ENCODE data around the gene BCL2L14.
A peak's percentile ranks its signal among the peaks of the same experiment; 100 is the strongest.

Gene BCL2L14, protein sequence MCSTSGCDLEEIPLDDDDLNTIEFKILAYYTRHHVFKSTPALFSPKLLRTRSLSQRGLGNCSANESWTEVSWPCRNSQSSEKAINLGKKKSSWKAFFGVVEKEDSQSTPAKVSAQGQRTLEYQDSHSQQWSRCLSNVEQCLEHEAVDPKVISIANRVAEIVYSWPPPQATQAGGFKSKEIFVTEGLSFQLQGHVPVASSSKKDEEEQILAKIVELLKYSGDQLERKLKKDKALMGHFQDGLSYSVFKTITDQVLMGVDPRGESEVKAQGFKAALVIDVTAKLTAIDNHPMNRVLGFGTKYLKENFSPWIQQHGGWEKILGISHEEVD

DNA sequence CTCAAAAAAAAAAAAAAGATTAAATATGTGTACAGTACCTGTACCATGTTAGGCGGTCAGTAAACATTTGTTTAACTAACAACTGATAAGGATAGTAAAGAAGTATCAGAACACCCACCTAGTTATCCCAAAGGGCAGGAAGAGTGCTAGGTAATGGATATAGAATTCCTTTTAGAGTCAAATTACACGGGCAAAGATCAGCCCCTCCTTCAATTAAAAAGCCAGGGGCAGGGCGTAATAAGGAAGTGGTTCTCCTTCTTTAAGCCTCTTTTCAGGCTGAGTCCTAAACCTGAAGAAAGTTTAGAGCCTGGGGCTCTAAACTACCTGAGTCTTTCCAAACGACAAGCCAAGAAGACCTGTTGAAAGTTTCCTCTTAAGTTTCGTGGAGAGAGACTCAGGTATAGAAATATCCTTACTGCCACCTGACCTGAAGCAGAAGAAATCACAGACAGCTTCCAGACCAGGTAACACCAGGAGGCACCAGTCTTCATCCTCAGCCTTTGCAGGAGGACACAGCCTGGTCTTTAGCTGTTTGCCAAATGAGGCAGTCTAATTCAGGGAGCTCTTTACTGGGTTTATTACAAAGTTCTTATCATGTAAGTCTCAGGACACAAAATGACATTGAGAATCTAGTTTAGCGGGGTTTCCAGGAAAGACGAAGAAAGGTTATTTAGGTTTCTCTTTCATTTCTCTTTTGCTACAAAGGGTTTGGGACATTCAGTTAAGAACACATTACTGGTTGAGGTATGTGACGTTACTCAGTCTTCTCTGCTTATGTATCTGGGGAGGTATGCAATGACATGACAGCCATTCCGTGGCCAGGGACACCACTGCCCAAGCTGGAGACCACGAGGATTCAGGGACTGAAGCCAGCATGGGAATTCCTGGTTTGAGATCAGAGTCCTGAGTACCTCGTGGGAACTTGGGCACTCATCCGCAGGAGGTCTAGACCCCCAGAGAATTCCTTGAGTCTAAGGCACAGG lies at the start of gene BCL2L14:
TSS of gene BCL2L14 (plus strand) at position 266 of the 983 bp plus-strand sequence. CDS start 8,367 bp downstream, outside the sequence.
- DNase-seq (ENCODE audit: low read depth), result no peak

DNA sequence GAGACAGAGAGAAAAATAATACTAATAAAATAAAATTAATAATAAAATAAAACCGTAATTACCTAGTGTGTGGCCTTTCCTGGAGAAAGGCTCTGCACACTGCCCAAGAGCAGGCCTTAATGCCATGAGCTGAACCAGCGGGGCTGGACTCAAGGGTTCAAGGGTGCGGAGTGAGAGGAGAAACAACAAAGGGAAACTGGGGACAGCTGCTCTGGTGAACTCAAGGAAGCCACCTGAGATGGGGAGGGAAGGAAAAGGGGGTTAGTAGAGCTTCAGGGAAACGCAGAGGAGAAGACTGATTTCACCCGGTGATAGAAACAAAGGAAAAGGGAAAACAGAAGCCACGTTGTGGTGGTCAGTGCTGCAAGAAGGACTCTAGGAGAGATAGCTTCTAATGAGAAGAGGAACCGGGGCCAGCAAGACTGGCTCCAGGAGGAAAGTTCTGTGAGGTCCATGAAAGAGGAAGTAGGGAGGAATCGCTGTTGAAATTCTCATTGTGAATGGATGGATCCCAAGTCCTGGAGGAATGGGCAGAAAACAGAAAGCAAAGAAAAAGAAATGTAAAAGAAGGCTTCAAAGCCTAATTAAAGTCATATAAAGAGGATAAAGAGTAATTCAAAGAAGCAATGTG lies 48.3 kb upstream of the BCL2L14 start:
- DNase-seq (ENCODE audit: low read depth), result no peak

DNA sequence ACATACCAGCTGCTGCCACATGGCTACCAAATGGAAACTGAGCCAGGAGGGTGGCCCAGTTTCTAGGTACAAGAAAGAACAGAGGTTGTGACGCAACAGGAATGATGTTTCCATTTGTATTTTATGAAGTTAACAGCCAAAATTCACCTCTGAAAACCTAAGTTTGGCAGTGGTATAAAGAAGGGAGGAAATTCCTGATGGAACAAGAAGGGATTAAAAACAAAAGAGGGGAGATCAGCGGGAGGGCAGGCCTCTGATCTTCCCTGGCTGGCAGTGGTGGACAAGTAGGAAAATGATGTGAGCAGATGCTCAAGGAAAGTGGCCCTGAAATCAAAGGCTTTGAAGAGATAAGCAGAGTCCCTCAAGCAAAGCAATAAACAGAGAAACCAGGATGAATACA lies 47.3 kb upstream of the BCL2L14 start:
- no peak for DNase-seq (ENCODE audit: low read depth)

DNA sequence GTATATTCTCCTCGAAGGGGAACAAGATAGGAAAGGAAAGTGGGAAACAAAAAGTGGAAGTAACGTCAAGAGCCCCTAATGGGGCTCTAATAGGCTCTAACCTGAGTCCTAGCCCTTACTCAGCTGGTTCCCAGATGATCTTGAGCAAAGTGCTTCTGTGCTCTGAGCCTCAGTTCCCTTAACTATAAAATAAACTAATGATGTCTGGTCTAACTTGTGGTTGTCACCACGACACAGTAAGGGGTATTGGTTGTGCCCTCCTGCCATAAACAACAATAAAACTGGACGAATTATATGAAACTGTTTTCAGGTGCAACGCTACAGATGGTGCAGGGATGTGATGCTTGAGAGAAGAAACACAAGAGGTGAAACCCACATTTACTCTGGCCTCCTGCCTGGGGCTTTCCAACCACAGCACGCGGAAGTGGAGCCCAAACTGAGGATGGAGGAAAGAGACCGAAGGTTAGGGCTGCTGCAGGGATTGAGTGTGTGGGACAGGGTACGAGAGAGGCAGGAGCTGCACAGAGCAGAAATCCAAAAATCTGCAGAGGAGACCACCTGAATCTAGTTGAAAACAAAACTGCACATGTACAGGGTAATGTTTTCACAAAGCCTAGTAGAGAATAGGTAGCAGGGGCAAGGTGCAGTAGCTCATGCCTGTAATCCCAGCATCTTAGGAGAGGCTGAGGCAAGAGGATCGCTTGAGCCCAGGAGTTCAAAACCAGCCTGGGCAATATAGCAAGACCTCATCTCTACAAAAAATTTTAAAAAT lies 45.6 kb upstream of the BCL2L14 start:
- no peak for DNase-seq (ENCODE audit: low read depth)

DNA sequence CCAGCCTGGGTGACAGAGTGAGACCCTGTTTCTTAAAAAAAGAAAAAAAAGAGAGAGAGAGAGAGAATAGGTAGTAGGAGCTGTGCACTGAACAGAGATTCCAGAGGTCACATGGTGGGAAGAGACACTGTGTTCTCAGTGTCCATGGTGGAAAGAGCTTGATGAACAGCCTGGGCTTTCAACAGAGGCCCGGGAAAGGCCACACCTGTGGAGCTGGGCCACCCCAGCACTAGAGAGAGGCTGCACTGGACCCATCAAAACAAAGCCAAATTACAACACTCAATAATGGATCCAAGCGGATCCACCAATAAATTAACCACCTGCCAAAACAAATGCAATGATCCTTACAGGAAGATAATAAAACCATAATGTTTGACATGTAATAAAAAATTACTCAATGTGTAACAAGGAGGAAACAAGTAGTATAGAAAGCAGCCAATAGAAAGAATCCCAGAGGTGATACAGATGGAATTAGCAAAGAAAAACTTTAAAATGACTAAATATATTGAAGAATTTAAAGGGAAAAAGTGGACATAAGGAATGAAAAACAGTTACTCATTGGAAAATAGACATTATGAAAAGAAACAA lies 44.8 kb upstream of the BCL2L14 start:
- no peak for DNase-seq (ENCODE audit: low read depth)

DNA sequence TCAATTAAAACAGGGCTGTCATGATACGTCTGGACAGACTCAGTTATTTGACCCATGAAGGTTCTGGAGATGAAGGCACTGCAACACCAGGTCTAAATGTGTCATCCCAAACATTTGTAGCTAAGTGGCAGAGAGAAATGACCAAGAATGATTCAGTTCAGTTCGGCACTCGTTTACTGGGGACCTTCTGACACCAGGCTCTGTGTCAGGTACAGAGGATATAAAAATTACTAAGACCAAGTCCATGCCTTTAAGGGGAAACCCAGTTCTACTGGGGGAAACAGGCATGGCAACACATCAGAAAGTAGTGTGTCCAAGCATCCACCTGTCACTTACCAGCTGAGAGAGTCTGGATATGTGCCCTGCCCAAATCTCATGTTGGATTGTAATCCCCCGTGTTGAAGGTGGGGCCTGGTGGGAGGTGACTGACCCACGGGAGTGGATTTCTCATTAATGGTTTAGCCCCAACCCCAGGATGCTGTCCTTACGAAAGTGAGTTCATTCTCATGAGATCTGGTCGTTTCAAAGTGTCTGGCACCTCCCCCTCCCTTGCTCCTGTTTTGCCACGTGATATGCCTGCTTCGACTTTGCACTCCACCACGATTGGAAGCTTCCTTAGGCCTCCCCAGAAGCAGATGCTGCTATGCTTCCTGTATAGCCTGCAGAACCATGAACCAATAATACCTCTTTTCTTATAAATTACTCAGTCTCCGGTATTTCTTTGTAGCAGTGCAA lies 41.9 kb upstream of the BCL2L14 start:
- no peak for DNase-seq (ENCODE audit: low read depth)

DNA sequence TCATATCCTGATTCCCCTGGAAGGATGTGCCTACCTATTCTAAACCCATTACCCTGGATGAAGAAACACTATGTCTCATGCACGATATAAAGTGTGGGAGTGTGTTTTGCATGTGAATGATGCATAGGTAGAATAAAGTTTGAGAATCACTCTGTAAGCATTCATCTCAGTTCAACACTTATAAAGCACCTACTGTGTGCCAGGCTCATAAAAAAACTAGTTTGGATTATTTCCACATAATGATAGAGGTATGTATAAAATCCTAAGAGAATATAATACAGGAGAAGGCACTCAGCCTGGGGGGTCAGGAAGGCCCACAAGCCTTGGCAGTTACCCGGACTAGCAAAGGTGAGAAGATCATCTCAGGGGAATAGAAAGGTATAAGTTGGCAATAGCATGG lies 41.1 kb upstream of the BCL2L14 start:
- DNase-seq (ENCODE audit: low read depth), result no peak

DNA sequence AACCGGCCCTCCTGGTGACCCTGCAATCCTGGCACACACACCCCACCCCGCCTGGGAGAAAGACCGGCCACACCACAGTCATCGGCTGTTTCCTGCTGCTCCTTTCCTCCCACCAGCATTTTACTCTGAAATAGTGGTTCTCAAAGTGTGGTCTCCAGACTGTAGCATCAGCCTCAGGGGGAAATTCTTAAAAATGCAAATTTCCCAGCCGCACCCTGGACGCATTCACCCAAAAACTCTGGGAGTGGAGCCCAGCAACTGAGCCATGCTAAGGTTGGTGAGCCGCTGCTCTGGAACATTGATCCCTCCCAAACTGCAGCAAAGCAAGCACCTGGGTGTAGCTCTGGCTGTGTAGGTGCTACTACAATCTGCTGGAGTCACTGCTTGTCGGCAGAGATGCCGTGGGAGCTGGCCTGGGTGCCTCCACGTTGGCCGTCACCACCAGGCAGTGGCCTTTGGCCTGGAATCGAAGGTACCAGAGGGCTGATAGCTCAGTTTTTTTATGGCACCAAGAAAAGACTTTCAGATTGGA lies 38.4 kb upstream of the BCL2L14 start:
- DNase-seq (ENCODE audit: low read depth), result no peak

DNA sequence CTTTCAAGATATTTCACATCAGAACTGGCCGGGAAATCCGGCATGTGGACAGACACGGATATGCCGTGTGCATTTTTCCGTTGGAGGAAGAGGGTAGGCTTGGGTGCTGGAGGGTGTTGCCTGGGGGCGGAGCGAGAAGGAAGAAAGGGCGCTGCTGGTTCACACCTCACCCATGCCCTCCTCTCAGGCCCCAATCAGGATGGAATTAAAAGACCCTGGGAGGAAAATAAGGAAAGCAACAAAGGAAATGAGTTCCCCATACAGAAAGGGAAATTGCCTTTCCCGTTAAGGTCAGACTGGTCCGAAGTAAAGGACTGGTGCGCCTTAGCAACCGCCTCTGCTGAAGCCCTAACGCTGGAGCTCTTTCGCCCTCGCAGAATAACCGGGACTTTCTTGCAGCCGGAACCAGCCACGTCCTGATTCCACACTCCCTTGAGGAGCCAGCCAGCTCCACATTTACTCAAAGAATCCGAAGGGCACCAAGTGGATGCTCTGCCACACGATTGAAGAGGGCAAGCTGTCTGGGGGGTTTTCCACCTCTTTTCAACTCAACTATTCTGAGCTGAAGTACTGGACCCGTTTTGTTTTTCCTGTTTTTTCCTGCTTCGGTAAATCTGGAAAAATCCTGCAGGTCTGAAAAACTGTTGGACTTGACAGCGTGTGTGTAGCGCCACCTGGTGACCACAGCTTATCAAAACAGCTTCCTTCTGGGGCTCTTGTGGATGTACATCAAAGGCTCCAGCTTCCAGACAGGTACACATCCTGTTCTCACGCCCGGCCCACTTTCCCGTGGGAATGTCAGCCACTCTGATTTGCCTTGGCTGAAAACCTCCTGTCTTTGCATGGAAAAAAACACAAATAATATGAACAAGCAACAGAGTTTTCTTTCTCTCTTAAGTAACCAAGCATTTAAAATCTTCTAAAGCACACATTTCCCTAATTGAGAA lies 37.6 kb upstream of the BCL2L14 start:
- peak; percentile 56 for DNase-seq (ENCODE audit: low read depth)

DNA sequence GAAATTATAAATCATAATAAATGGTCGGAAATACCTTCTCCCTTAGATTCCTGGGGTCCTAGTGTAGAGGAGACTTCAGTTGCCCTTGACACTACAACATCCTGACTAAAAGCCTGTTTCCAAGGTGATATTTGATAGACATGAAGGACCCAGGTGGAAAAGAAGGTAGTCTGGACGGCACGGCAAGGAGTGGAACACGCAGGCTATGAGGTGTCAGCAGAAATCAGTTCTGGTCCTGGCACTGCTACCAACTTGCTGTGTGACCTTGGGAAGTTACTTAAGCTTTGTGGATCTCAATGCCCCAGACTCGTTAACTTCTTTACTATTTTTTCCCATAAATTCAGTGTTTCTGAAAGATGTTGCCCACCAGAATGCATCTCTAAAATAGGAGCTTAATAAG lies 36.9 kb upstream of the BCL2L14 start:
- no peak for DNase-seq (ENCODE audit: low read depth)

DNA sequence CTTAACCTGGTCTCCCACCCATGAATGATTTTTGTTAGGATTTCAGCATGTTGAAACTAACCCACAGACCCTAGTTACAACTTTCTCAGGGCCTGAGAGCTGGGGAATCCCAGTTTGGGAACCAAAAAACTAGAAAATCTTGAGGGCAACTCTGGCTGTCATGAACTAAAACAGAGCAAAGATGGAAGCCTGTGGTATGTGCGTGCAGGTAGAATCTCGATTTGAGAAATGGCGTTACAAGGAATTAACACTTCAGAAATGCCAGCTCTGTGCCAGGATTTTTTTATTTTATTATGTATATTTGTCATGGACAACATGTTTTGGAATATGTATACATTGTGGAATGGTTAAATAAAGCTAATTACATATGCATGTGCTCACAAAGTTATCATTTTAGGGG lies 36.4 kb upstream of the BCL2L14 start:
- DNase-seq (ENCODE audit: low read depth), result no peak

DNA sequence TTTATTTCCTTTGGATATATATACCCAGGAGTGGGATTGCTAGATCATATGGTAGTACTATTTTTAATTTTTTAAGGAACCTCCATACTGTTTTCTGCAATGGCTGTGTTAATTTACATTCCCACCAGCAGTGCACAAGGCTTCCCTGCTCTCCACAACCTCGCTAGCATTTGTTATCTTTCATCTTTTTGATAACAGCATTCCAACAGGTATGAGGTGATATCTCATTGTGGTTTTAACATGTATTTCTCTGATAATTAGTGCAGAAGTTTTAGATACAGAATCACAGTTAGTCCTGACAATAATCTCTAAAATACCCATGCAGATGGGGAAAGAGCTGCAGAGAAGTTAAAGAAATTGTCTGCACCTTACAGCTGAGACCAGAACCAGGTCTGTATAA lies 35.5 kb upstream of the BCL2L14 start:
- DNase-seq (ENCODE audit: low read depth), result no peak

DNA sequence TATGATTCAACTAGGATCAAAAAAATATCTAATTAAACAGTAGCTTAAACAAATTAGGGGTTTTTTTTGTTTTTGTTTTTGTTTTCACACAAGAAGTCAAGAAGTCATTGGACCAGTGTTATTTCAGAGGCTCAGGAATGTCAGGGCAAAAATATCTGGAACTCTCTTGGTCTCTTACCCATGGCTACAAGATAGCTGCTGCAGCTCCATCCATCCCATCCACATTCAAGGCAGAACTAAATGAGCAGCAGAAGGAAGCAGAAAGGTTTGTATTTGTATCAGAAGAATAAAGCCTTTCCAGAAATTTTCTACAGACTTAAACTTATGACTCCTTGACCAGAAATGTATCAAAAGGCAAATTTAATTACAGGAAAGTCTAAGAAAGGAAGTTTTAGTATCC lies 33.8 kb upstream of the BCL2L14 start:
- DNase-seq (ENCODE audit: low read depth), result no peak

DNA sequence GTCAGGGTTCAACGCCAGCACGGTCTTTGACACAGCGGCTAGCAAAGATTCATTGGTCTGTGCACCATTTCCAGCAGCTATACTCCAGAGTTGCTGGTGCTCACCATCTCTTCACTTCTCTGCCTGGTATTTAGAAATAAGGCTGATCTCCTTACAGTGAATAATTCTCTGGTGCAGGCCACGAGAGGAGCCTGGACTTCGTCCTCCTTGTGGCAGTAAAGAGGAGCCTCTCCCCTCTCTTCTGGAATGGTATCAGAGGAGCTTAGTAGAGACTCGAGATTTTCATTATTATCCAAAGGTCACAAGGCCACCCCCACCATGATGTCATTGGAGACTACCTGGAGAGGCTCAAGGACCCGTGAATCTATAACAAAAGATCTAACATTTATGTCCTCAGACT lies 30.8 kb upstream of the BCL2L14 start:
- DNase-seq (ENCODE audit: low read depth), result no peak

DNA sequence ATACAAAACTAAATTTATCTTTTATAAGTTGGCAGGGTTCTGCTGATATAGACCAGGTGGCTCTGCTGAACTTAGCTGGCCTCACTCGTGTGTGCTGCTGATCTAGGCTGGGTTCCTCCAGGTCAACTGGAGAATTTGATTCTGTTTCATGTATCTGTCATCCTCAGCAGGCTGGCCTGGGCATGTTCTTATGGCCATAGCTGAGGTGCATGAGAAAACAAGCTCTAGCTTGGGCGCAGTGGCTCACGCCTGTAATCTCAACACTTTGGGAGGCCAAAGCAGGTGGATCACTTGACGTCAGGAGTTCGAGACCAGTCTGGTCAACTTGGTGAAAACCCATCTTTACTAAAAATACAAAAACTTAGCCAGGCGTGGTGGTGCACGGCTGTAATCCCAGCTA lies 24.3 kb upstream of the BCL2L14 start:
- no peak for DNase-seq (ENCODE audit: low read depth)

DNA sequence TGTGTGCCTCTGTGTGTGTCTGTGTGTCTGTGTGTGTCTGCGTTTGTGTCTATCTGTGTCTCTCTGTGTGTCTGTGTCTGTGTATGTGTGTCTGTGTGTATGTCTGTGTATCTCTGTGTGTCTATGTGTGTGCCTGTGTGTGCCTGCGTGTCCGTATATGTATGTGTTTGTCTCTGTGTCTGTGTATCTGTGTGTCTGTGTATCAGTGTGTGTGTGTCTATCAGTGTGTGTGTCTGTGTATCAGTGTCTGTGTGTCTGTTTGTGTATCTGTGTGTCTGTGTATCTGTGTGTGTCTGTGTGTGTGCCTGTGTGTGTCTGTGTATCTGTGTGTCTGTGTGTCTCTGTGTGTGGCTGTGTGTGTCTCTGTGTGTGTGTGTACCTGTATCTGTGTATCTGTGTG lies 23.1 kb upstream of the BCL2L14 start:
- no peak for DNase-seq (ENCODE audit: low read depth)

DNA sequence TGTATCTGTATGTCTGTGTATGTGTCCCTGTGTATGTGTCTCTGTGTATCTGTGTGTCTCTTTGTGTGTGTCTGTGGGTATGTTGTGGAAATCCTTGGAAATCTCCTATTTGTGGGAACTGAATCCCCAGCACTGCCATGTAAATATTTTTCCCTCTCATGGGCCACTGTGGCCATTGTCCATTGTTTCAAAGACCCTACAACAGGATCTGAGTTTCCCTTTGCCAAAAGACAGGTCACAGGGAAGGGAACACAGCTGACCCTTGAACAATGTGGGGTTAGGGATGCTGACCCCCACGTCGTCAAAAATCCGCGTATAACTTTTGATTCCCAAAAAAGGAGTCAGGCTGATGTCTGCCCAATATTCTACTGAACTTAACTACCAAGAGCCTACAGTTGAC lies 22.5 kb upstream of the BCL2L14 start:
- DNase-seq (ENCODE audit: low read depth), result no peak

DNA sequence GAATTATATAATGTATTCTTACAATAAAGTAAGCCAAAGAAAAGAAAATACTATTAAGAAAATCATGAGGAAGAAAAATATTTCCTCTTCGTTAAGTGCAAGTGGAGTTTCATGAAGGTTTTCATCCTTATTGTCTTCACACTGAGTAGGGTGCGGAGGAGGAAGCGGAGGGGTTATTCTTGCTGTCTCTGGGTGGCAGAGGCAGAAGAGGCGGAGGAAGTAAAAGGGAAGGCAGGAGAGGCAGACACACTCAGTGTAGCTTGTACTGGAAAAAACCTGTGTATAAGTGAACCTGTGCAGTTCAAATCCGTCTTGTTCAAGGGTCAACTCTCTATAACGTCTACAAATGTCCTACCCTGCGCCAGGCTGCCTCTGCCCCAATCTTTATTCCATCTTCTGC lies 22.0 kb upstream of the BCL2L14 start:
- DNase-seq (ENCODE audit: low read depth), result no peak

DNA sequence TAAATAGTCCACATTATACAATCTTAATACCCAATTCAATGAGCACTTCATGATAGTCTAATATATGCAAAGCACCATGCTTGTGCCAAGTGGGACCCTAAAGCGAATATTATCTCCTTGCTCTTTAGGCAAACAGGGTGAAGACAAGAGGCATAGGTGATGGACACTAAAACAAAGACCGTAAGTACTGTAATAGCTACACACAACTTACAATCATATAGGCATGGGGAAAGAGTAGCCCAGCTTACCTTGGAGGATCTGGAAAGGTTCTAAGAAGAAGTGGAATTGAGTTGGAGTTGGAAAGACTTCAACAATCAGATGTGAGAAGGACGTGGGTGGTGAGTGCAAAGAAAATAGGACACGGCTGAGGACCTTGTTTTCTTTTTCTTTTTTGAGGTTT lies 19.1 kb upstream of the BCL2L14 start:
- no peak for DNase-seq (ENCODE audit: low read depth)
